HG02884 (cell line): ENCODE measurements around the gene MCF2L.
"Not testable (repeated sequence)": the region's sequence is repeated elsewhere in the genome, so short reads cannot be mapped to it uniquely, and the experiment has no call there.

Experiments
- ATAC-seq: cut with Tn5 transposase; IDR thresholded peaks from one replicate; pipeline ENCODE4 v1.9.1; 2021; ENCODE audit warnings: mild to moderate bottlenecking, moderate library complexity; ENCODE audit not compliant: unreplicated experiment

The MCF2L gene

DNA sequence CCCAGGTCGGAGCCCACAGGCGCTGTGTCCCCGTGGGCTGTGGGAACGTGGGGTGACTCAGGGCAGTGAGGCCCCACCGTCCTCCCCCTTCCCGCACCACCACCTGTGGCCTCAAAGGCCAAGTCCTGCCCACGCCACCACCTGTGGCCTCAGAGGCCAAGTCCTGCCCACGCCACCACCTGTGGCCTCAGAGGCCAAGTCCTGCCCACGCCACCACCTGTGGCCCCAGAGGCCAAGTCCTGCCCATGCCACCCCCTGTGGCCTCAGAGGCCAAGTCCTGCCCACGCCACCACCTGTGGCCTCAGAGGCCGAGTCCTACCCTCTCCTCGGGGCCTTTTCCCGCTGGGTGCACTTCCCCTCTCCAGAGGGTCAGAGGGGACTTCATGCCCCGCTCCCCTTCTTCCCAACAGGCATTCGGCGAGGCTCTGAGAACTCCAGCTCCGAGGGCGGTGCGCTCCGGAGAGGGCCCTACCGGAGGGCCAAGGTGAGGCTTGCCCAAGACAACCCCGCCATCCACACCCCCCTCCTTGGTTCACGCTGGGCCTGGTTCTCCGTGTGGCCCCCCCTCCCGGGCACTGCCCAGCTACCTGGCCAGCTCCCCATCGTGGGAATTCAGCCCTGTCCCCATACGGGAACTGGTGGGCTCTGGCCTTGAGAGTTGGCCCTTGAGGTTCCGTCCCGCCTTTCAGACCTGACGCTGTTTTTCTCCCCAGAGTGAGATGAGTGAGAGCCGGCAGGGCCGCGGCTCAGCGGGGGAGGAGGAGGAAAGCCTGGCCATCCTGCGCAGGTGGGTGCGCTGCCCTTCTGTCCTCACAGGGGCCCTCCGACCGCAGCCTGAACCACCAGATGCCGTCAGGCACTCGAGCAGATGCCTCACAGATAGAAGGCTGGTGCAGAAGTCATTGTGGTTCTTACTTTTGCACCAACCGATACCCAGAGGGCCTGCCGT, 109.2 kb downstream of the MCF2L start:
- ATAC-seq = no peak

DNA sequence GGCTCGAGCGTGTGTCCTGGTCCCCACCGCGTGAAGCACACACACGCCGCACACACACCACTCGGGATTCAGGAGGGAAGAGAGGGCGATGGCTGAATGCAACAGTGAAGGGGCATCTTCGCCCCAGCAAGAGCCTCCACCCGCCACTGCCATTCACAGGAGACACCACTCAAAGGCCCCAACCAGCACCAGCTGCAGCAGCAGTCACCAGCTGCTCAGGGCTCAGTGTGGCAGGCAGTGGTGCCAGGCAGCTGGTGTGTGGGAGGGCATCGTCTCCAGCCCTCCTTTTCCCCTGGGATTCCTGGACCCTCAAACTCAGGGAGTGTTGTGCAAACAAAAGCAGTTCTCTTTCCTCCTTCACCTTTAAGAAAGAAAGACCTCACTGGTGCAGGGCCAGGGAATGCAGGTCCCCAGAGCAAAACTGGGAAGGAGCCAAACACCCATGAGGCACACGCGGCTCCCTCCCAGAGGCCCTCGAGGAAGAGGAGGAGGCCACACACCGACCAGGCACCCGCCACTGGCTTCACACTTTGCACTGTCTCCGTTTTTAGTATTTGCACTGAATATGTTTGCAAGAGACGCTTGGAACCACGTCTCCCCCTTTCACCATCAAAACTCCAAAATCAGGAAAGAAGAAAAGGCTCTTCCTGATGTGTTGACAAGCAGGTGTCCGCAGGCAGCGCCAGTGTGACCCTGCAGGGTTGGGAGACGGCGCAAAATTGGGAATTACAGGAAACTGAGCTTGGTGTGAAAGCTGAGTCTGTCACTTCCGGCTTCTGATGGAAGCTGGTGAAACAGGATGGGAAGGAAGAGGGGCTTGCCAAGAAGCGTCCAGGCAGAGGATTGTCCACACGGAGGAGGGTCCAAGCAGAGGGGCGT, 110.1 kb downstream of the MCF2L start:
- ATAC-seq = no peak

DNA sequence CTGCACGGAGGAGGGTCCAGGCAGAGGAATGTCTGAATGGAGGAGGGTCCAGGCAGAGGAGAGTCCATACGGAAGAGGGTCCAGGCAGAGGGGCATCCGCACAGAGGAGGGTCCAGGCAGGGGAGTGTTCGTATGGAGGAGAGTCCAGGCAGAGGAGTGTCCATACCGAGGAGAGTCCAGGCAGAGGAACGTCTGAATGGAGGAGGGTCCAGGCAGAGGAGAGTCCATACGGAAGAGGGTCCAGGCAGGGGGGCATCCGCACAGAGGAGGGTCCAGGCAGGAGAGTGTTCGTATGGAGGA, 110.7 kb downstream of the MCF2L start:
- not testable (repeated sequence) for ATAC-seq

DNA sequence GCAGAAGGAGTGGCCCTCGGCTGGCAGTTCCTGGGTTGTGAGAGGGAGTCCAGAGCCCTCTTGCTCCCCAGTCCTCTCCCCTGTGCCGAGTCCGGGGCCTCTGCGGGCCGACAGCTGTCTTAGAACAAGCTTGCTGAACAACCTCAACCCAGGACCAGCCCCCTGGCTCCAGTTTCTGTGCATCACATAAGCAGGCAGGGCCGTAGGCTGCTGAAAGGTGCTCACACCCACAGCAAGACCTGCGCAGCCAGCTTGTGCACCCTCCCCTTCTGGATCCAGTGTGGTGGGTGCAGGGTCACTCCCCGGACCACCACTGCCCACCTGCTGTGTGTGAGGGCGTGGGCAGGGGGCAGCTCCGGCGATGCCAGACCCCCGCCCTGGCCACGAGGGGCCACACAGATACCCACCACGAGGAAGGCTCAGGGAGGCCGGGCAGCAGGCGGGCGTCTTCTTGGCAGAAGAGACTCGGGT, 111.4 kb downstream of the MCF2L start:
- no peak for ATAC-seq

DNA sequence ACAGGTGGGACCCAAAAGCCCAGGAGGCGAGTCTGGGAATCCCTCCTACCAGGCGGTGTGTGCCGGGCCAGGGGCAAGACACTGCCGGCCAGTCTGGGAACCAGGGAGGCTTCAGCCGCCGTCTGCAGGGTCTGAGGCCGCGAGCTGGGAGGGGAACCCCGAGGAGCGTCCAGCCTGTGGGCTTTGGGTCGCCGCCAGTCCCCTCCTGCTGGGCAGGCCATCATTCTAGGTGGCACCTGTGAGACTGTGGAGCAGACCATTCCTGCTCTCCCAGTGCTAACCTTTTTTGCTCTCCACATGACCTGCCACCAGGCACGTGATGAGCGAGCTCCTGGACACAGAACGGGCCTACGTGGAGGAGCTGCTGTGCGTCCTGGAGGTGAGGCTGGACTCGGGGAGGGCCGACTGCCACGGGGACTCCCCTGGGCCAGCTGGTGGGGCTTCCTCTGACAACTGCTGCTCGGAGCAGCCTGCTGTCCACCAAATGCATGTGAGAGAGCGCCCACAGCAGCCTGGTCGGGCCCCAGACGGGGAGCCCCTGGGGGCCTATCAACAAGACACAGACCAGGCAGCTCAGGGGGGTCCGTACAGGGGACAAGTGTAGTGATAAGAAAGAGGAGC, 112.0 kb downstream of the MCF2L start:
- ATAC-seq = no peak

DNA sequence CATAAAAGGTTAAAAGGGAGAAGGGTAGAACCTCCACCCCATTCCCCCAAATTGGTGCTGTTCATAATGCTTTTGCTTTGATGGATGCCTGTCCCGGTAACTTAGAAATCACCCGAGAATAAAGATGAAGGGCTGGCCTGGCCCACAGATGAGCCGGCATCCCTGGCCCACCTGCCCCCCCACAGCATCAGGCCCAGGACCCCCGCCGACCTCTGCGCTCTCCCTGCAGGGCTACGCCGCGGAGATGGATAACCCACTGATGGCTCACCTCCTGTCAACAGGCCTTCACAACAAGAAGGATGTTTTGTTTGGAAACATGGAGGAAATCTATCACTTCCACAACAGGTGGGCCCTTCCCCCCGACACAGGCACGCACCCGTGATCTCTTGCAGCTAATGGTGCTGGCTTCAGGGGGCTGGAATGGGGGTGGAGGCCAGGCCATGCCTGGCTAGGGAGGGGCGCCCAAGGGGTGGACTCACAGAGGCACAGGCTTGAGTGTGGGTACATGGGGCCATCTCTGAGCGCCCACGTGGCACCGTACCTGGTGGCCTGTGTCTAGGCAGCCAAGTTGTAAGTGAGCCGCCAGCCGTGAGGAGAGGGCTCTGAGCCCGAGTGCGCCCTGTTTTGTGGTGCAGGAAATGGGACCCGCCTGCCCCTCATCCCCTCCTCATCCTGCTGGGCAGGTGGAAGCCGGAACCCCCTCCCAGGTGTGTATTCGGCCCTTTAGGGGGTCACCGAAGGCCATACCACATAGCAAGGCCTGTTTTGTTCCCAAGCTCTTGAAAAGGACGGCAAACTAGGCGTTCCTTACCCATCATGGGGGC, 113.4 kb downstream of the MCF2L start:
- no peak for ATAC-seq

DNA sequence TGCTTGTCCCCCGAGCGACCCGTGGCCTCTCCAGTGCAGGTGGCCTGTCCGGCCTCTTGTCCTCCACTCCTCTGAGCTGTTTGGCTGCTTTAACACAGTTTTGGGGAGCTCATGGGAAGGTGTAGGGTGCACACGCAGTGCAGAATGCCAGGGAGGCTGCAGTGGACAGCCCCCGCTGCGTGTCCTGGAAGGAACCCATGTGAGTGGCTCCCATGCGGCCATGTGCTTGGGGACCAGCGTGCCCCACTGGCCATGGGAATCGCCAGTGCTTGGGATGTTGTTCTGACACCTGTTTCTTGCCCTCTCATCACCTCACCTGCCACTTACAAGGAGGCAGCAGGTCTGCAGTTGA, 114.0 kb downstream of the MCF2L start:
- no peak for ATAC-seq

DNA sequence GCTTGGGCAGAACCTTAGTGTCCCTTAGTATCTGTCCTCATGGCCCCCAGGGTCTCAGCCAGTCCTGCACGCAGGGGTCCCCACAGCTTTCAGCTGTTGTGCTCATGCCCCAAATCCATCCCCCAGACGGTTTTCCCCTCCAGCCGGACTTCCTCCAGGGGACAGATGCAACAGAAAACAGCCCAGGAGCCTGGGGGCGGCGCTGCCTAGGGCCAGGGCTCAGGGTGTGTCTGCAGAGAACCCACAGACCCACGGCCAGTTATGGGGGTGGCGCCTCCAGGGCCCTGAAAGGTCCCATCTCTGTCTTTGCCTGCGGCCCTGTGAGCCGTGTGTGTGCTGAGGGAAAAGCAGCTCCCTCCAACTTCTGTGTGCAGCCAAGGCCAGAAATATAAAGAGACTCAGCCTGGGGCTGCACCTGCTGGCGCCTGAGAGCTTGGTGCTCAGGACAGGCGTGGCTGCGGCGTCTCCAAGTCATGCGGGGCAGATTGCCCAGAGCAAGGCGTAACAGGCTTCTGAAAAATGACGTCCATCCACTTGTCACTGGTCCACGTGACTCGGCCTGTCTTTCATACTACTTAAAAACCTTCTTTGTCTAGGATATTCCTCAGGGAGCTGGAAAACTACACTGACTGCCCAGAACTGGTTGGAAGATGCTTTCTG, 114.5 kb downstream of the MCF2L start:
- no peak for ATAC-seq

DNA sequence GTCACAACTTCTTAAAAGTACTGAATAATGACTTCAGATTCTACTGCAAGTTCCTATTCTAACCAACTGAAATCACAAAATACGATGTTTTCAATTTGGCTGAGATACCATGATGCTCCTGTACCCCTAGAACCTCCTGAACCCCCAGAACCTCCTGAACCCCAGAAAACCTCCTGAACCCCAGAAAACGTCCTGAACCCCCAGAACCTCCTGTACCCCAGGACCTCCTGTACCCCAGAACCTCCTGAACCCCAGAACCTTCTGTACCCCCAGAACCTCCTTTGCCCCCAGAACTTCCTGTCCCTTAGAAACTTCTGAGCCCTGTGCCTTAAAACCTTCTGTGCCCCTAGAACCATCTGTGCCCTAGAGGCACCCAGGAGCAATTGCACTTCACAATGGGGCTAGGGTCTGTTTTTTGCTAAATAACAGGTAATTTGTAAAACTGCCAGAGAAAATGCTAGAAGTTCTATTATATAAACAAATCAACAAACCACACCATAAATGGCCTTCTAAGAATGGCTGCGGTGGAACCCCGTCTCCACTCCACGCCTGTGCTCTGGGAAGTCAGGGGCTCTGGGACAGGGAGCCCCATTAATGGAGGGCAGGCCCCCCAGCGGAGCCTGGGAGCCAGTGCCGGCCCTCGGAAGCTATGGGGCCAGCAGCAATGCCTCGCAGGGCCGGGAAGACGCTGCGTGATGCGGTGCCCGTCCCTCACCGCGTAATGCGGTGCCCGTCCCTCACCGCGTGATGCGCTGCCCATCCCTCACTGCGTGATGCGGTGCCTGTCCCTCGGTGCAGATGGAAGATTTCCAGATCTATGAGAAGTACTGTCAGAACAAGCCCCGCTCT, 115.3 kb downstream of the MCF2L start:
- ATAC-seq = no peak

DNA sequence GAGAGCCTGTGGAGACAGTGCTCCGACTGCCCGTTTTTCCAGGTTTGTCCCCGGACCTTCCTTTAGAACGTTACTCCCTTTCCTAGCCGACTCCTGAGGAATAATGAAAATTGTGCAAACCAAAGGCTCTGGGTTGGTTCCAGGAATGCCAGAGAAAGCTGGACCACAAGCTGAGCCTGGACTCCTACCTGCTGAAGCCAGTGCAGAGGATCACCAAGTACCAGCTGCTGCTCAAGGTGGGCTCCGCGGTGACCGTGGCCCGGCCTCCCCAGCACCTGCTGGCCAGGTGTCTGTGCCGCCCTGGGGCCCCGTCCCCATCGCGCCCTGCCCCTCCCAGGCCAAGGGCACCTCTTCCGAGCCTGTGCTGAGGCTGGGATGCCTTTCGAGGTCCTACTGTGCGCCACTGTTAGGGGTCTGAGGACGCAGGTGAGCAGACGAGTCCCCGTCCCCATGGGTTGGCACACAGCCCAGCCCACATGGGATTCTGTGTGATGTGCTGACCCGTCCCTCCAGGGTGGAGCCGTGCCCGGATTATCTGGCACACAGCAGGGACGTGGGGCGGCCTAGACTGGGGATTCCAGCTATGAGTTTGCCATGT, 116.0 kb downstream of the MCF2L start:
- ATAC-seq = no peak

DNA sequence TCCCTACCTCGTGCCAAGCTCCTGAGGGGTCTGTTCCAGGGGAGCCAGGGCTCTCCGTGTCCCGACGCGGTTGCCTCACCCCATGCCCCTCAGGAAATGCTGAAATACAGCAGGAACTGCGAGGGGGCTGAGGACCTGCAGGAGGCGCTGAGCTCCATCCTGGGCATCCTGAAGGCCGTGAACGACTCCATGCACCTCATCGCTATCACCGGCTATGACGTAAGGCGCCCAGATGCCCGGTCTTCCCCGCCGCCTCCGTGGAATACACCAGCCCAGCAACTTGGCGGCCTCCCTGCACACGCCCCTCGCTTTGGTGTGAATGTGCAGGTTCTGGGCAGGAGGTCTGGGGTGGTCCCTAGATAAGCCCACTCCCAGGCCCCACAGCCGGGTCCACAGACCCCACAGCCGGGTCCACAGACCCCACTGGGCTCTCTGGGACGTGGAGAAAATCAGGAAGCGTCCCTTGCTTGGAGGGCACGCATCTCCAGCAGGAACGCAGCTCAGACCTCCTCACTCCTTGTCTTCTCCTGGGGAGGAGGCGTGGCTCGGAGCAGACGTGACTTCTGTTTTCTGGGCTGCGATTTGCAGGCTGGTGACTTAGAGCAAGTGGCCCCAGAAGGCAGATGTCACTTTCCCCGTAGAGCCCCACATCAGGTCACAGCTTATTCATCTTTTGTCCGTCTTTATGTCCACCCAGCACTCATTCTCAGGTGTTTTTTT, 117.2 kb downstream of the MCF2L start:
- no peak for ATAC-seq

DNA sequence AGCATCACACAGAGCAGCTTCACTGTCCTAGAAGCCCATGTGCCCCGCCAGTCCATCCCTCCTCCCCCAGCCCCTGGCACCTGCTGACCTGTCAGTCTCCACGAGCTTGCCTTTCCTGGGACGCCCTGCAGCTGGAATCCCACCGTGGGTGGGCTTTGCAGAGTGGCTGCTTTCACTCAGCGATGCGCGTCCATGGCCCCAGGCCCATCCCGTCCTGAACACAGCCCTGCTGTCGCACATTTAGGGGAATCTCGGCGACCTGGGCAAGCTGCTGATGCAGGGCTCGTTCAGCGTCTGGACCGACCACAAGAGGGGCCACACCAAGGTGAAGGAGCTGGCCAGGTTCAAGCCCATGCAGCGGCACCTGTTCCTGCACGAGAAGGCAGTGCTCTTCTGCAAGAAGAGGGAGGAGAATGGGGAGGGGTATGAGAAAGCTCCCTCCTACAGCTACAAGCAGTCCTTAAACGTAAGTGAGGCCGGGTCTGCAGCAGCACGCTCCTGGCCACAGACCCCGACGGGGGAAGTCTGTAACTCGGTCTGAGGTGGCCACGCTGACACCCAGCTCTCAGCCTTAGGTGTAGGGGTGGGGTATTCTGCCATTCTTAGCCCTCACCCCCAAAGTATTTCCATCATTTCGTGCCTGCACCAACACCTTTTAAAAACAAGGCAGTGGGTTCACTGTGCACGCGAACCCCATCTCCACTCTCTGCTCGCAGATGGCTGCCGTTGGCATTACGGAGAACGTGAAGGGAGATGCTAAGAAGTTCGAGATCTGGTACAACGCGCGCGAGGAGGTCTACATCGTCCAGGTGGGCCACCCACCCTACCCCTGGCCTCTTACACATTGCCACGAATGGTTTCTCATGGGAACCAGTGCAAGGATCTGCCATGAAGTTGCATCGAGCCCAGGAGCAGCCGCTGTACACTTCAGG, 118.2 kb downstream of the MCF2L start:
- ATAC-seq = no peak

DNA sequence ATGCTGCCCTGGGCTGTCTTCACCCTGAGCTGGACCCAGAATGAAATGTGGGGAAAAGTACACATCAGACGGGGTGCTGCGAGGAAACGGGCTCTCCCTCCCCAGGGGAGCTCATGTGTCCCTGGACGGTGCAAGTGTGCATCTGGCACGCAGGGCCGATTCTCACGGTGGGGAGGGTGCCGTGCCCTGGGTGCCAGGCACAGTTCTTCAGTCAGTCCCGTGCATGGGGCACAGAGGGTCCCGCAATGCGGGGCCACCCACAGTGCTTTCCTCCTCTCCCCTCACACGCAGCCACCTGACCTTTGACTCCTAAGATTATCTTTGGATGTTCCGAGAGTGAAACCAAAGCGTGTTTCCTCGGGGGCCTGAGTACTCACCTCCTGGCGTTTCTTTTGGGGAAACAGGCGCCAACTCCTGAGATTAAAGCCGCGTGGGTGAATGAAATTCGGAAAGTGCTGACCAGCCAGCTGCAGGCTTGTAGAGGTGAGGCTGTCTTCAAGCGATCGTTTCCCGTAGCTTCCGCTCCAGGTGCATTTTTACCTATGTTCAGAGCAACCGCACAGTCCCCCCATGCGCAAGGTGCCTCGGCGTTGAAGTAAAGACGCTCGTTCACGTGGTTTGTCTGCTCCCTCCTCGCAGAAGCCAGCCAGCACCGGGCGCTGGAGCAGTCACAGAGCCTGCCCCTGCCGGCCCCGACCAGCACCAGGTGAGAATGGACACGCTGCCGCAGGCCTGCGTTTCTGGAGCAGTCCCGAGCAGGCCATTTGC, 119.1 kb downstream of the MCF2L start:
- ATAC-seq = no peak

DNA sequence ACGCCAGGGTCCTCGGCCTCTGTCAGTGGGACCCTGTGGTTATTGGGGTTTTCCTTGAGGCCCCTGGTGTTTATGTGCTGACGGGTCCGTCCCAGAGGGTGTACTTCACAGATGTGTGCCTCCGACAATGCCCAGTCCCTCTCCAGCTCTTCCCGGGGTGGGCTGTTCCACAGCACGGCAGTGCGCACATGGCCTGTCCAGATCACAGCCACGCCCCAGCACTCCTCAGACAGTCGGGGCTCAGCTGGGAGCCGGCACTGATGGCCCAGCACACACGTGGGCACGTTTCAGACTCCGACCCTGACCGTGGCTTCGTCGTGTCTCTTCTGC, 119.6 kb downstream of the MCF2L start:
- no peak for ATAC-seq

DNA sequence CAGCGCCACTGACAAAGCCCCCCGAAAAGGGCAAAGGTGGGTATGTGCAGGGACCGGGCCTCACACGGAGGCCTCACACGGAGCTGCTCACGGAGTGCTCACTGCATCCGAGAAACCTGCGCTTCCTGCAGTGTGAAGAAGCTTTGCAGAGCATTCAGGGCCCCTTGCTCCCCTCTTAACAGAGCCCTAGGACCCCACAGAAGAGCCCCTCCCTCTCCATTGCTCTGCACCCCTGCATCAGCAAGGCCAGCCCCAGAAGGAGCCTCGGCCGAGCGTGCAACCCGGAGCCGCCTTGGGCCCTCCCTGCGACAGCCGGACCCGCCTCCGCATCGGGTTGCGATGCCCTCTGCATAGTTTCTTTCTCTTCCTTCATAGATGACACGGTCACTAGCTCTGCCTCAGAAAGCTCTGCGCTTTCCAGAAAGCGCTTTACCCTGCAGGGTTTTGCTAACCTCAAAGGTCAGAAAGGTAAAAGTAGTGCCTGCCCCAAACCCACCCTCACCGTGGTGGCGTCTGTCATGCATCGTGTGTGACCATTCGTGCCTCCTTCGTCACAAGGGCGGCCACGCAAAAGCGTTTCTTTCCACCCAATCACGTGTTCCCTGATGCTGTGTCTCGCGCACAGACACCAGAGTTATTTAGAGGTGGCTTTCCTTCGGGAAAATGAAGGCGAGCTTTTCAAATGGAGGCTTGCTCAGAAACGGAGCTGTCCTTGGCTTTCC, 120.8 kb downstream of the MCF2L start:
- no peak for ATAC-seq

DNA sequence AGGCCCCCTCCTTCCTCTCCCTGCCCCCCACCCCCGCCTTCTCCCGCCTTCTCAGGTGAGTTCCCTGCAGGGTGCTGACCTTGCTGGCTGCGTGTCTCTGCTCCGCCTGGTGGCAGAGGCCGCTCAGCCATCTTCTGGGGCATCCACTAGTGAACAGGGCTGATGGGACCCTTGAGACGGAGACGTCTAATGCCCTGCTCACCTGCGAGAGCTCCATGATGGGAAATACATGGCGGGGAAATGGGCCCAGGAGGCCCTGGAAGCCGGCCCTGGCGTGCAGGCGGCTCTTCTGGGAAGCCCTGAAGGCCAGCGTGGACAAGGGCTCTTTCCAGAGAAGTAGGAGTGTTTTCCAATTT, 121.4 kb downstream of the MCF2L start:
- ATAC-seq = no peak
